OCI-LY1 (cell line): ENCODE measurements around the gene CFL1.

Experiments used
- H2AFZ ChIP-seq: fragments of 200-600 bp; sonication (generic), shearing (Covaris generic); 2 replicates; pipeline ENCODE4 v1.6.0; 2014; ENCODE audit warnings: antibody characterized with exemption, mild to moderate bottlenecking, low read length
- H3F3A ChIP-seq: fragments of 200-600 bp; sonication (generic), shearing (Covaris generic); 2 replicates; pipeline ENCODE4 v1.6.0; 2014; ENCODE audit warnings: mild to moderate bottlenecking, antibody characterized with exemption, low read length, moderate library complexity; ENCODE audit not compliant: insufficient read depth
- H3K27ac ChIP-seq: fragments of 200-600 bp; sonication (generic); 2 replicates; pipeline ENCODE4 v1.5.1; 2014; ENCODE audit warnings: low read length, mixed run types, mild to moderate bottlenecking, low read depth; ENCODE audit not compliant: poor library complexity, severe bottlenecking
- H3K27me3 ChIP-seq: fragments of 200-600 bp; sonication (generic); 2 replicates; pipeline ENCODE4 v1.6.0; 2014; ENCODE audit warnings: antibody characterized with exemption, mild to moderate bottlenecking, low read length, moderate library complexity; ENCODE audit not compliant: insufficient read depth
- H3K36me3 ChIP-seq: fragments of 200-600 bp; sonication (generic); 2 replicates; pipeline ENCODE4 v1.6.1; 2014; ENCODE audit warnings: mild to moderate bottlenecking, antibody characterized with exemption, low read length, moderate library complexity, mixed read lengths; ENCODE audit not compliant: insufficient read depth
- H3K4me1 ChIP-seq: fragments of 200-600 bp; sonication (generic); 2 replicates; pipeline ENCODE4 v1.5.1; 2014; ENCODE audit warnings: mild to moderate bottlenecking, low read length, moderate library complexity; ENCODE audit not compliant: insufficient read depth, severe bottlenecking
- H3K4me2 ChIP-seq: fragments of 200-600 bp; sonication (generic), shearing (Covaris generic); 2 replicates; pipeline ENCODE4 v1.6.1; 2014; ENCODE audit warnings: low read length
- H3K4me3 ChIP-seq: fragments of 200-600 bp; sonication (generic); 2 replicates; pipeline ENCODE4 v1.5.1; 2014; ENCODE audit warnings: low read length, low read depth, mild to moderate bottlenecking, mixed read lengths; ENCODE audit not compliant: poor library complexity, severe bottlenecking
- H3K79me2 ChIP-seq: fragments of 200-600 bp; shearing (Covaris generic); 2 replicates; pipeline ENCODE4 v1.6.1; 2016; ENCODE audit warnings: mixed run types, low read length, mixed read lengths; ENCODE audit not compliant: insufficient read depth
- H3K9ac ChIP-seq: fragments of 200-600 bp; sonication (generic), shearing (Covaris generic); 2 replicates; pipeline ENCODE4 v1.6.1; 2014; ENCODE audit warnings: mild to moderate bottlenecking, low read length, mixed read lengths
- H3K9me2 ChIP-seq: fragments of 200-600 bp; sonication (generic), shearing (Covaris generic); 2 replicates; pipeline ENCODE4 v1.6.1; 2014; ENCODE audit warnings: low read depth, mild to moderate bottlenecking, low read length, mixed read lengths
- H3K9me3 ChIP-seq: fragments of 200-600 bp; shearing (Covaris generic); 2 replicates; pipeline ENCODE4 v1.6.1; 2014; ENCODE audit warnings: low read length, mixed read lengths
- H4K20me1 ChIP-seq: fragments of 200-600 bp; sonication (generic), shearing (Covaris generic); 2 replicates; pipeline ENCODE4 v1.6.0; 2016; ENCODE audit warnings: mild to moderate bottlenecking, low read length; ENCODE audit not compliant: insufficient read depth
- CTCF ChIP-seq: fragments of 200-600 bp; sonication (generic), shearing (Covaris generic); IDR thresholded peaks from 2 replicates; pipeline ENCODE4 v1.5.1; 2017; ENCODE audit warnings: mild to moderate bottlenecking, antibody characterized with exemption, low read length, moderate library complexity, mixed read lengths
- EZH2 ChIP-seq: fragments of 200-600 bp; sonication (generic), shearing (Covaris generic); IDR thresholded peaks from 2 replicates; pipeline ENCODE4 v1.8.0; 2017; ENCODE audit warnings: borderline replicate concordance, mixed run types, mild to moderate bottlenecking, antibody characterized with exemption, low read length, moderate library complexity, mixed read lengths

The CFL1 gene

DNA sequence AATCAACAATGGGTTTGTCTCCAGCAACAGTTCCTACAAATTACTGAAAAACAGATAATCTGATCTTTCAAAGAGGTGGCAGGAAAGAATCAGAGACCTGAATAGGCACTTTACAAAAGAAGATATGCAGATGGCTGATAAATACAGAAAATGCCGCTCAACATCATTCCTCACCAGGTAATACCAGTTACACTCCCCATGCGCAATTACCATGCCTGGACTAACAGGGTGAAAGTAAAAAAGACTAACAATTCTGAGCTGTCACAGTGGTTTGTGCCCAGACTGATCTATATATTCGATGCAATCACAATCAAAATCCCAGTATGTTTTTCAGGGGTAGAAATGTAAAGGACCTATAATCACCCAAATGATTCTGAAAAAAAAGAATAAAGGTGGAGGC is 14.2 kb downstream of the CFL1 start:
- no peaks in the 10 kb centered on the region for H3K9me2 ChIP-seq
- H3K36me3 ChIP-seq = no peaks in the 10 kb centered on the region
- H3K27me3 ChIP-seq = no peaks in the 10 kb centered on the region
- TF ChIP-seq EZH2 = no peak
- no peak for TF ChIP-seq CTCF
- H3K4me2 ChIP-seq = no peak overlapping the region
- no peaks in the 10 kb centered on the region for H3K4me1 ChIP-seq
- no peaks in the 10 kb centered on the region for H3F3A ChIP-seq
- H3K27ac ChIP-seq = no peak overlapping the region
- no peaks in the 10 kb centered on the region for H3K9me3 ChIP-seq
- no peaks in the 10 kb centered on the region for H4K20me1 ChIP-seq
- no peak overlapping the region for H3K9ac ChIP-seq
- no peak overlapping the region for H2AFZ ChIP-seq
- no peaks in the 10 kb centered on the region for H3K79me2 ChIP-seq
- no peak overlapping the region for H3K4me3 ChIP-seq

GRCh38 chr11:65842144-65842543 is 15.8 kb downstream of the CFL1 start:
- no peaks in the 10 kb centered on the region for H3K79me2 ChIP-seq
- peaks cover 2% of the 10 kb centered on the region; the same call in 1 of the 2 replicates for H3K9me3 ChIP-seq
- no peaks in the 10 kb centered on the region for H3K9me2 ChIP-seq
- no peaks in the 10 kb centered on the region for H3K4me1 ChIP-seq
- H3K36me3 ChIP-seq = no peaks in the 10 kb centered on the region
- H3F3A ChIP-seq = no peaks in the 10 kb centered on the region
- no peak overlapping the region for H3K27ac ChIP-seq
- H3K4me2 ChIP-seq = no peak overlapping the region
- no peak overlapping the region for H3K9ac ChIP-seq
- no peak overlapping the region for H3K4me3 ChIP-seq
- no peak for TF ChIP-seq CTCF
- no peak for TF ChIP-seq EZH2
- H4K20me1 ChIP-seq = no peaks in the 10 kb centered on the region
- H3K27me3 ChIP-seq = no peaks in the 10 kb centered on the region
- H2AFZ ChIP-seq = no peak overlapping the region

DNA sequence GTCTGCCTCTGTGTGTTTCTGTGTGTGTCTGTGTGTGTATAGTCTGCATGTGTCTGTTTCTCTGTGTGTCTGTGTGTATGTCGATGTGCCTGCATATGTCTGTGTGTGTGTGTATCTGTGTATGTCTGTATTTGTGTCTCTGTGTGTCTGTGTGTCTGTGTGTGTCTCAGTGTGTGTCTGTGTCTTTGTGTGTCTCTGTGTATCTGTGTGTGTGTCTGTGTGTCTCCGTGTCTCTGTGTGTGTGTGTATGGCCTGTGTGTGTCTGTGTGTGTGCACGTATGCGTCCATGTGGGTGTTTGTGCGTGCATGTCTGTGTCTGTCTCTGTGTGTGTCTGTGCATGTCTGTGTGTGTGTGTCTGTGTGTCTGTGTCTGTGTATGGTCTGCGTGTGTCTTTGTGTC is 23.8 kb downstream of the CFL1 start:
- no peaks in the 10 kb centered on the region for H3K27me3 ChIP-seq
- no peaks in the 10 kb centered on the region for H3K79me2 ChIP-seq
- H3K4me2 ChIP-seq = no peak overlapping the region
- TF ChIP-seq EZH2 (no peak), CTCF (no peak)
- no peaks in the 10 kb centered on the region for H3F3A ChIP-seq
- H3K9ac ChIP-seq = no peak overlapping the region
- no peaks in the 10 kb centered on the region for H3K36me3 ChIP-seq
- peaks cover 3% of the 10 kb centered on the region; the same call in 1 of the 2 replicates for H3K9me3 ChIP-seq
- H3K27ac ChIP-seq = no peak overlapping the region
- H3K4me3 ChIP-seq = no peak overlapping the region
- no peaks in the 10 kb centered on the region for H3K4me1 ChIP-seq
- H3K9me2 ChIP-seq = no peaks in the 10 kb centered on the region
- no peaks in the 10 kb centered on the region for H4K20me1 ChIP-seq
- H2AFZ ChIP-seq = no peak overlapping the region
